Trophoblast cell (in vitro differentiated cells and primary cell): ENCODE measurements around the gene C10orf71.

ENCODE experiments used
- DNase-seq, 2 donors: peaks; one replicate each; pipeline ENCODE4 v3.0.0-alpha.2; 2016
- H2AFZ ChIP-seq: 2 replicates; pipeline ENCODE4 v1.6.1; 2013; ENCODE audit warnings: low read length, moderate library complexity, mild to moderate bottlenecking; ENCODE audit not compliant: insufficient read depth, poor library complexity
- H2AK5ac ChIP-seq: 2 replicates; pipeline ENCODE4 v1.6.1; 2013; ENCODE audit warnings: mild to moderate bottlenecking, low read length
- H2BK120ac ChIP-seq: 2 replicates; pipeline ENCODE4 v1.6.1; 2013; ENCODE audit warnings: low read length, mild to moderate bottlenecking, moderate library complexity; ENCODE audit not compliant: insufficient read depth, poor library complexity
- H2BK12ac ChIP-seq: 2 replicates; pipeline ENCODE4 v1.6.1; 2013; ENCODE audit warnings: mild to moderate bottlenecking, low read length, moderate library complexity
- H2BK5ac ChIP-seq: 2 replicates; pipeline ENCODE4 v1.6.1; 2013; ENCODE audit warnings: low read length, low read depth, moderate library complexity, mild to moderate bottlenecking; ENCODE audit not compliant: poor library complexity
- H3K14ac ChIP-seq: 2 replicates; pipeline ENCODE4 v1.6.1; 2013; ENCODE audit warnings: mild to moderate bottlenecking, low read length
- H3K18ac ChIP-seq: 2 replicates; pipeline ENCODE4 v1.6.1; 2013; ENCODE audit warnings: mild to moderate bottlenecking, low read length
- H3K23ac ChIP-seq: 2 replicates; pipeline ENCODE4 v1.6.1; 2013; ENCODE audit warnings: low read length
- H3K27ac ChIP-seq: 2 replicates; pipeline ENCODE4 v1.5.1; 2013; ENCODE audit warnings: low read depth, mild to moderate bottlenecking, inconsistent platforms, low read length, moderate library complexity
- H3K27me3 ChIP-seq: 2 replicates; pipeline ENCODE4 v1.6.1; 2013; ENCODE audit warnings: inconsistent platforms, mild to moderate bottlenecking, low read length, moderate library complexity; ENCODE audit not compliant: insufficient read depth
- H3K36me3 ChIP-seq, 2 experiments: 1 replicate in 1 of 2; 2 replicates in 1 of 2; pipeline ENCODE4 v1.6.1; 2013; ENCODE audit warnings: low read length in 2 of 2, mild to moderate bottlenecking in 2 of 2, moderate library complexity in 1 of 2; ENCODE audit not compliant: insufficient read depth in 2 of 2, control insufficient read depth in 1 of 2
- H3K4ac ChIP-seq: 2 replicates; pipeline ENCODE4 v1.6.1; 2013; ENCODE audit warnings: low read depth, mild to moderate bottlenecking, low read length, moderate library complexity
- H3K4me1 ChIP-seq, 2 experiments: 1 replicate in 1 of 2; 2 replicates in 1 of 2; pipeline ENCODE4 v1.6.1; 2013; ENCODE audit warnings: low read length in 2 of 2, mild to moderate bottlenecking in 2 of 2, moderate library complexity in 1 of 2; ENCODE audit not compliant: insufficient read depth in 2 of 2, control insufficient read depth in 1 of 2
- H3K4me2 ChIP-seq: 2 replicates; pipeline ENCODE4 v1.6.1; 2013; ENCODE audit warnings: inconsistent platforms, mild to moderate bottlenecking, low read length, moderate library complexity
- H3K4me3 ChIP-seq: 2 replicates; pipeline ENCODE4 v1.5.1; 2013; ENCODE audit warnings: mild to moderate bottlenecking, low read depth, low read length, inconsistent platforms
- H3K79me1 ChIP-seq: one replicate; pipeline ENCODE4 v1.6.1; 2013; ENCODE audit warnings: low read length
- H3K79me2 ChIP-seq: 2 replicates; pipeline ENCODE4 v1.6.1; 2013; ENCODE audit warnings: low read length, mild to moderate bottlenecking; ENCODE audit not compliant: control insufficient read depth, insufficient read depth, poor library complexity
- H3K9ac ChIP-seq: 2 replicates; pipeline ENCODE4 v1.6.1; 2013; ENCODE audit warnings: mild to moderate bottlenecking, low read length
- H3K9me3 ChIP-seq: 2 replicates; pipeline ENCODE4 v1.6.1; 2013; ENCODE audit warnings: low read depth, mild to moderate bottlenecking, control low read depth, inconsistent platforms, low read length; ENCODE audit not compliant: insufficient read depth
- H4K12ac ChIP-seq: 2 replicates; pipeline ENCODE4 v1.6.1; 2013; ENCODE audit warnings: low read depth, mild to moderate bottlenecking, low read length, moderate library complexity
- H4K8ac ChIP-seq: 2 replicates; pipeline ENCODE4 v1.6.1; 2013; ENCODE audit warnings: low read depth, mild to moderate bottlenecking, low read length, moderate library complexity
- H4K91ac ChIP-seq: one replicate; pipeline ENCODE4 v1.6.1; 2013; ENCODE audit warnings: low read depth, mild to moderate bottlenecking, low read length, moderate library complexity
- WGBS: extraction: QIAGEN DNeasy Blood & Tissue Kit; methylation state at CpG from one replicate; pipeline ENCODE4 v1.1.7; 2013; ENCODE audit warnings: missing lambda C conversion rate; ENCODE audit not compliant: insufficient read length, insufficient coverage; ENCODE audit errors: extremely low coverage; 5-methylcytosine and 5-hydroxymethylcytosine counted together

Gene C10orf71

DNA sequence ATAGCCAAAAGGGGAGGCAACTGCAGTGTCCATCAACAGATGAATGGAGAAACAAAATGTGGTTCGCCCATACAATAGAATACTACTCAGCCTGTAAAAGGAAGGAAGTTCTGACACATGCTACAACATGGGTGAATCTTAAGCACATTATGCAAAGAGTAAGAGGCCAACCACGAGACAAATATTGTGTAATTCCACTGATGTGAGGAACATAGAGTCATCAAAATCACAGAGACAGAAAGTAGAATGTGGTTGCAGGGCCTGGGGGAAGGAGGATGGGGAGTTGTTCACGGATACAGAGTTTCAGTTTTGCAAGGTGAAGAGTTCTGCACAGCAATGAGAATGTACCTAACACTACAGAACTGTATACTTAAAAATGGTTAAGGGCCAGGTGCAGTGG is 13.7 kb upstream of the C10orf71 start:
- peak in 1 of 2 donors; percentile 34 for DNase-seq
- H3K27me3 ChIP-seq: no peaks in the 10 kb centered on the region
- no peaks in the 10 kb centered on the region for H3K36me3 ChIP-seq
- H4K12ac ChIP-seq: no peak overlapping the region
- peaks cover 3% of the 10 kb centered on the region for H3K79me1 ChIP-seq
- no peak overlapping the region for H2BK120ac ChIP-seq
- no peak overlapping the region for H2AK5ac ChIP-seq
- H3K23ac ChIP-seq: no peak overlapping the region
- no peak overlapping the region for H3K4me3 ChIP-seq
- no peak overlapping the region for H2BK12ac ChIP-seq
- H3K4ac ChIP-seq: no peak overlapping the region
- H4K8ac ChIP-seq: no peak overlapping the region
- H4K91ac ChIP-seq: no peak overlapping the region
- no peak overlapping the region for H3K14ac ChIP-seq
- H2BK5ac ChIP-seq: no peak overlapping the region
- no peak overlapping the region for H2AFZ ChIP-seq
- H3K27ac ChIP-seq: no peak overlapping the region
- no CpG with 5 or more reads among the region's 3 CpGs for WGBS
- no peak overlapping the region for H3K18ac ChIP-seq
- H3K9me3 ChIP-seq: no peaks in the 10 kb centered on the region
- peaks cover 5 to 13% of the 10 kb centered on the region in 2 experiments for H3K4me1 ChIP-seq
- H3K9ac ChIP-seq: no peak overlapping the region
- no peak overlapping the region for H3K4me2 ChIP-seq
- no peaks in the 10 kb centered on the region for H3K79me2 ChIP-seq

DNA sequence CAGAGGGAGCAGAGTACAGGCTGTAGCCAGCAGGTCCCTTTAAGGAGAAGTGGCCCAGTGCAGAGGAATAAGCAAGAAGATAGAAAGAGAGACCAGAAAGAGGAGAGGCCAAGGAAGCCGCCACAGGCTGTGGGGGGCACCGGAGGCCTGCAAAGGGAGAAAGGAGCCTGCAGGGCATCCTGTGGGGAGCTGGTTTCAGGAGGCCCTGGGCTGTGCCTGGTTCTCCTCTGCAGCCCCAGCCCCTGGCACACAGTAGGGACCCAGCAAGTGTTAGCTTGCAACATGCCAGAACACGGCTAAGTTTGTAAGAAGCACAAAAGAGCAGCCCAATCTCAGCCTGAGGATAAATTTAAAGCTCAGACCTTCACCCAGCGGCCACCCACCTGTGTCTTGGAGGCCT is 12.3 kb upstream of the C10orf71 start:
- no peak overlapping the region for H2AFZ ChIP-seq
- H3K18ac ChIP-seq: no peak overlapping the region

DNA sequence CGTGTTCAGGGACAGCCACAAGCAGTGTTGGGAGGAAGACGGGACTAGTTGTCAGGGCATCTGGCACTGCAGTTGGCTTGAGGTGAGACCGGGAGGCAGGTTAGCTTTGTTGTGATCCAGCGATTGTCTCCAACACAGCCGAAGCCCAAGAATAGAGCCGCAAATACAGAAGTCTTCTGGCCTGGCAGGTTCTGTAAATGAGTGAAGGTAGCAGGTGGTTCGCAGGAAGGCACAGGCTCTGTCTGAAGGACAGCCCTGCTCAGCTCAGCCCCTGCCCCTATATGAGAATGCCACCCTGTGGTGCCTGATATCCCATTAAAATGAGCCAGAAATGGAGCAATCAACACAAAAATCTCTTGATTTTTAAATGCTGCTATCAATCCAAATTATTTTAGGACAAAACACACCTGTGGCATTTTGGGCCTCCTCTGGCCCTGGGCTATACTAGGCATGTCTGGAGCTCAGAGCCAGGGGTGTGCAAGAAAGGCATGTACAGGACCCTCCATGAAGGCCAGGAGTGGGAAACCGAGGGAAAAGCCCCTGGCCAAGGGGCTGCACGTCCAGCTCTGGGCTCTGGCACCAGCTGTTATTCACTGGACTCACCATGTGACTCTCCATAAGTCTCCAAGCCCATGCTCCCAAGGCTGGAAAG is 11.2 kb upstream of the C10orf71 start:
- Histone ChIP-seq H3K27me3 (no peaks in the 10 kb centered on the region), H3K36me3 (no peaks in the 10 kb centered on the region), H3K79me2 (no peaks in the 10 kb centered on the region), H3K18ac (no peak overlapping the region), H3K4me1 (peaks cover 3 to 13% of the 10 kb centered on the region in 2 experiments), H2AK5ac (no peak overlapping the region), H2BK12ac (no peak overlapping the region), H3K4ac (no peak overlapping the region), H3K27ac (no peak overlapping the region), H2BK5ac (no peak overlapping the region), H3K4me2 (no peak overlapping the region), H4K12ac (no peak overlapping the region), H2BK120ac (no peak overlapping the region), H4K91ac (no peak overlapping the region), H2AFZ (no peak overlapping the region), H3K79me1 (peaks cover 3% of the 10 kb centered on the region), H3K4me3 (no peak overlapping the region), H3K14ac (no peak overlapping the region), H3K9me3 (no peaks in the 10 kb centered on the region), H4K8ac (no peak overlapping the region), H3K23ac (no peak overlapping the region), H3K9ac (no peak overlapping the region)
- WGBS: no CpG with 5 or more reads among the region's 9 CpGs
- no peak for DNase-seq

More for the DNA sequence above, 12.3 kb upstream of the C10orf71 start:
- Histone ChIP-seq H2BK12ac (no peak overlapping the region), H3K4me2 (no peak overlapping the region), H3K23ac (no peak overlapping the region), H3K79me2 (no peaks in the 10 kb centered on the region), H2BK5ac (no peak overlapping the region), H3K4me3 (no peak overlapping the region), H3K36me3 (no peaks in the 10 kb centered on the region), H4K8ac (no peak overlapping the region), H3K4me1 (peaks cover 5 to 13% of the 10 kb centered on the region in 2 experiments), H3K79me1 (peaks cover 3% of the 10 kb centered on the region), H2AK5ac (no peak overlapping the region), H3K27me3 (no peaks in the 10 kb centered on the region), H3K9ac (no peak overlapping the region), H3K14ac (no peak overlapping the region), H3K4ac (no peak overlapping the region), H4K91ac (no peak overlapping the region), H3K9me3 (no peaks in the 10 kb centered on the region), H3K27ac (no peak overlapping the region), H4K12ac (no peak overlapping the region), H2BK120ac (no peak overlapping the region)
- DNase-seq: no peak
- WGBS: no CpG with 5 or more reads among the region's 4 CpGs

DNA sequence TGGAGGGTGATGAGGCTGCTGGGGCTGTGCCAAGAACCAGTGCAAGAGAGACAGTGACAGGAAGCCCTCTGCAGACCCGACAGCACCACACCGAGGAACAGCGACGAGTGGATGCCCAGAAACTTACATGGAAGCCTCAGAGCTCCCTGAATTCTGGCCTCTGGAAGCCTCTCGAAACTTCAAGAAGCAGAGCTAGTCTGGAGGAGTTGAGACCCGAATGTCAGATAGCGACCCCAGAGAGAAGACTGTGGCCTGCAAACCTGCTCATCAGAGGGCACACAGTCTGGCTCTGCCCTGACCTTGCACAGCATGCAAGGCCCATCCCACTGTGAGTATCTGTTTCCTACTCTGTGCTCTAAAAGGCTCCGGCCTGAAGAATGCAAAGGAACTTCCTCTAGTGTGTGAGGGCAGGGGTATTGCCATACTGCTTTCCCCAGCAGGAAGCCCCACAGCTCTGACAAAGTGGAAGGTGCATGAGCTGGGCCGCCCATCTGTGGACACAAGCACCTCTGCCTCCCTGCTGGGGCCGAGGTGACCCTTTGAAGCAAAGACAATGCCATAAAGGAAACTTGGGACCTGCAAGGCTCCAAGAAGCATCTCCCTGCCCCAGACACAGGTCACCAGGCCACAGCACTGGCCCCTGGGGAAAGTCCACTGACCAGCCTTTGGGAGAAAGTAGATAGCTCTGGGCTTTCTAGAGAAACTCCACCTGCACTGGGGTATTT is 10.5 kb upstream of the C10orf71 start:
- Histone ChIP-seq H3K79me2 (no peaks in the 10 kb centered on the region), H2BK120ac (no peak overlapping the region), H3K36me3 (no peaks in the 10 kb centered on the region), H3K4me1 (peaks cover under 1 to 9% of the 10 kb centered on the region in 2 experiments), H4K12ac (no peak overlapping the region), H3K18ac (no peak overlapping the region), H3K4me2 (no peak overlapping the region), H2BK12ac (no peak overlapping the region), H3K9ac (no peak overlapping the region), H2AK5ac (no peak overlapping the region), H3K14ac (no peak overlapping the region), H3K27me3 (no peaks in the 10 kb centered on the region), H2AFZ (no peak overlapping the region), H3K79me1 (peaks cover 1% of the 10 kb centered on the region), H3K4ac (no peak overlapping the region), H3K4me3 (no peak overlapping the region), H4K91ac (no peak overlapping the region), H3K9me3 (peaks cover 3% of the 10 kb centered on the region), H3K27ac (no peak overlapping the region), H2BK5ac (no peak overlapping the region), H4K8ac (no peak overlapping the region), H3K23ac (no peak overlapping the region)
- no peak for DNase-seq
- no CpG with 5 or more reads among the region's 10 CpGs for WGBS
